Kidney glomerular epithelial cell (primary cell): ENCODE data around the gene SRM.
"Not testable (repeated sequence)": the region's sequence is repeated elsewhere in the genome, so short reads cannot be mapped to it uniquely, and the experiment has no call there.

Source experiments
- DNase-seq: peaks from one replicate; lab custom pipeline; 2025; lab: John Stamatoyannopoulos, UW

SRM gene

DNA sequence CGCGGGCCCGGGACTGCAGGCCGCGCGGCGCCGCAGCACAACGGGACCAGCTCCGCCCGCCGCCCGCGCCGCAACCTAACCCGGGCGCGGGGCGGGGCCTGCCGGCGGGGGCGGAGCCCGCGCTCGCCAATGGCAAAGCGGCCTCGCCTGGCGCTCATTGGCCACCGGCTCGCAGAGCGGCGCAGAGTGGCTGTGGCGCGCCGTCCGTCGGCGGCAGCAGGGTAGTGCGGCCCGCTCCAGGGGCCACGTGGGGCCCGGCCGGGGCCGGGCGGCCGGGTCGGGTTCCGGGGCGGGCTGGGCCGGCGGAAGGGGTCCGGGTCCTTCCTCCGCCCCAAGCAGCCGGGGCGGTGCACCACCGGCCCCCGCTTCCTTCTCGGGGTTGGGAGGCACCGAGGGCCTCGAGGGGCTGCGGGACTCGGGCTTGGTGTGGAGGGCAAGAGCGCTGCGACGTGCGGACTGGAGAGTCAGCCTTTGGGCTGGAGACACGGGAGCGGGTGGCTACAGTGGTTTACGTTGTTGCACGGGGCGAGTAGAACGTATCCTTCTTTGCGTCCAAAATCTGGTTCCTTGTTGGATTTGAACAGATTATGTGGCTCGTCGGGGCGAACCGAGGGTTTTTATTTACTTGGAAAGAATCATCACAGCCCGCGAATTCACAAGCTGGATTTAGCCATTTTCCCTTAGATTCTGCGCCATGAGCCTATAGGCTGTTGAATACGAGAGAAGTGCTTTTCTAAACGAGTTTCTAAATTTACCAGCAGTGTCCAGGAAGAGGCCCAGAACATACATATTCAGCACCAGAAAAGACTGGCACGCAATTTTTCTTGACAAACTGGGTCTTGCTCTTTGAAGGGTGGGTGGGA lies at the start of gene SRM:
Gene SRM (minus strand): TSS at position 51 of the 863 bp plus-strand sequence. CDS start 75 bp downstream, outside the sequence.
- peak; percentile 83 for DNase-seq

DNA sequence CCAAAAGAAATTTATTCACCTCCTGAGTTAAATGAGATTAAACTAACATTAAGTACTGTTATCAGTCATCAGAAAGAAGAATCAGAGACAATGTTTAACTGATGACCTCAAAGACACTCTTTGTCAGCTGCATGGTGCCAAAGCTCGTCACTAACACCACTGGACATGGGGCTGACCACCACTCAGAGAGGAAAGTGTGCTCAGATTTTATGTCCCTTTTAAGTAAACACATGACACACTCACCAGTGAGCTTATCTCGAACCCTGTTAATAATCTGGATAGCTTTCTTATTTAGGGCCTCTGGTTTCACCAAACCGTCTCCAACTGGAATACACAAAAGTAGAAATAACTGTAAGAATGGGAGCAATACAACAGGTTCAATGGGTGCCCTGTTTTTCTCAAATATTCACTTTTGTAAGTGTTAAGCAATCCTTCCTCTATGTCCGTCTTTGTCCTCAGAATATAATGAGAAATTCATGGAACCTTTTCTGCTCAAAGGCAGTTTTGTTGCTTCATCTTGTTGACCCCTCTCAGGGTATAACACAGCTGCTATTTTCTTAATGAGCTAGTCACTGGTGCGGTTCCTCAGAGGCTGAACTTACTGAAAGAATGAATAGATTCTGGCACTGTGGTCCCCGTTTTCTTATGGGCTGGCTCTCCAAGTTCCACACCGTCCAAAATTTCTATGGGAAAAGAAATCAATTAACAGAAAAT lies 49.4 kb upstream of the SRM start:
- no peak for DNase-seq

DNA sequence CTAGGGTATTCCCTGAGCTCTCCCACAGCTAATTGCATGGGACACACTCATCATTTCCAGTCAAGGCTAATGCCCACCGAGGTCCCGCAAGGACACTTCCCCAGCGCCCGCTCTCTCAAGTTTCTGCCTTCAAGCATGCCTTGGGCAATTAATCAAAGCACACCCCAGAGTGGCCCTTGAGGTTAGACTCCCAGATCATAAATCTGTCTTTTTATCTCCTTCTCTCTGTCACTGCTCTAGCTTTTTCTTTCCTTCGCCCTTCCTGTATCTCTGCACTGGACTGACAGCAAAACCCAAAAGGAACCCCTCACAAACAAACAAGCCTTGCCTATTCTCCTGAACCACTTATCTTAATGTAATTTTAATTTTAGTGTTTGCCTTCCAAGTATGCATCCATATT lies 47.8 kb upstream of the SRM start:
- no peak for DNase-seq

DNA sequence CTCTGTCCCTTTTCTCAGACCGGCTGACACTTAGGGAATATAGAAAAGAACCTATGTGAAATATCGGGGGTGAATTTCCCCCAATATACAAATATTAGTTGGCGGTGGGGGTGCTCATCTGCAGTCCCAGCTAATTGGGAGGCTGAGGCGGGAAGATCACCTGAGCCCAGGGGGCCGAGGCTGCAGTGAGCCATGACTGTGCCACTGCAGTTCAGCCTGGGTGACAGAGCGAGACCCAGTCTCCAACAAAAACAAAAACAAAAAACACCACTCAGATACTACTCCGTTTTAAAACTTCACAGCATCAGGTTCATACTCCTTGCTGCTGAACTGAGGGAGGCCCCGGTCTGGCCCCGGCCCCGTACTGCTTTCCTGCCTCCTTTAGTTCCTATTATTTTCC lies 45.8 kb upstream of the SRM start:
- no peak for DNase-seq

DNA sequence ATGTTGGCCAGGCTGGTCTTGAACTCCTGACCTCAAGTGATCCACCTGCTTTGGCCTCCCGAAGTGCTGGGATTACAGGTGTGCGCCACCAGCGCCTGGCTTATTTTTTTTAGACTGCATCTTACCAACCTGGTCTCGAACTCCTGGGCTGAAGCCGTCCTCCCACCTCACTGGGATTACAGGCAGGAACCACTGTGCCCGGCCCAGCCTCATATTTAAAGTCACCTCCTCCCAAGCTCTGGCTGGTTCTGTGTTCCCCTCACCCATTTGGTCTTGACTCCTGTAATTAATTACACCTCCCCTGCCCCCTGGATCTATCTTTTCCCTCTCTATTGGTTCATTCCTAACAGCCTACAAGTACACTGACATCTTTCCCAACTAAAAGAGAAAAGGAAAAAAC lies 41.5 kb upstream of the SRM start:
- DNase-seq, result no peak

DNA sequence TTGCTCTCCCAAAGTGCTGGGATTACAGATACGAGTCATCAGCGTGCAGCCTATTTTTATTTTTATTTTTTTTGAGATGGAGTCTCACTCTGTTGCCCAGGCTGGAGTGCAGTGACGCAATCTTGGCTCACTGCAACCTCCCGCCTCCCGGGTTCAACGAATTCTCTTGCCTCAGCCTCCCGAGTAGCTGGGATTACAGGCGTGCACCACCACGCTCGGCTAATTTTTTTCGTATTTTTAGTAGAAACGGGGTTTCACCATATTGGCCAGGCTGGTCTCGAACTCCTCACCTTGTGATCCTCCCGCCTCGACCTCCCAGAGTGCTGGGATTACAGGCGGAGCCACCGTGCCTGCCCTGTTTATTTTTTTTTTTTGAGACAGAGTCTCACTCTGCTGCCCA lies 41.0 kb upstream of the SRM start:
- not testable (repeated sequence) for DNase-seq

DNA sequence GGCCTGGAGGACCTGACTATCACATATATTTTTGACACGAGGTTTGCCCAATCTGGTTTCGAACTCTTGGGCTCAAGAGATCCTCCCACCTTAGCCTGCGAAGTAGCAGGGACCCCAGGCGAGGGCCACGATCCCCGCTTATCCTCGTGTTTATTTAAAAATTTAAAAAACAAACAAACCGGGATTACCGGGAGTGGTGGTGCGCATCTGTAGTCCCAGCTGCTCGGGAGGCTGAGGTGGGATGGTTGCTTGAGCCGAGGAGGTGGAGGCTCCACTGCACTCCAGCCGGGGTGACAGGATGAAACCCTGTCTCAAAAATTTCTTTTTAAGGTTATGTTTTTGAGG lies 40.3 kb upstream of the SRM start:
- no peak for DNase-seq

DNA sequence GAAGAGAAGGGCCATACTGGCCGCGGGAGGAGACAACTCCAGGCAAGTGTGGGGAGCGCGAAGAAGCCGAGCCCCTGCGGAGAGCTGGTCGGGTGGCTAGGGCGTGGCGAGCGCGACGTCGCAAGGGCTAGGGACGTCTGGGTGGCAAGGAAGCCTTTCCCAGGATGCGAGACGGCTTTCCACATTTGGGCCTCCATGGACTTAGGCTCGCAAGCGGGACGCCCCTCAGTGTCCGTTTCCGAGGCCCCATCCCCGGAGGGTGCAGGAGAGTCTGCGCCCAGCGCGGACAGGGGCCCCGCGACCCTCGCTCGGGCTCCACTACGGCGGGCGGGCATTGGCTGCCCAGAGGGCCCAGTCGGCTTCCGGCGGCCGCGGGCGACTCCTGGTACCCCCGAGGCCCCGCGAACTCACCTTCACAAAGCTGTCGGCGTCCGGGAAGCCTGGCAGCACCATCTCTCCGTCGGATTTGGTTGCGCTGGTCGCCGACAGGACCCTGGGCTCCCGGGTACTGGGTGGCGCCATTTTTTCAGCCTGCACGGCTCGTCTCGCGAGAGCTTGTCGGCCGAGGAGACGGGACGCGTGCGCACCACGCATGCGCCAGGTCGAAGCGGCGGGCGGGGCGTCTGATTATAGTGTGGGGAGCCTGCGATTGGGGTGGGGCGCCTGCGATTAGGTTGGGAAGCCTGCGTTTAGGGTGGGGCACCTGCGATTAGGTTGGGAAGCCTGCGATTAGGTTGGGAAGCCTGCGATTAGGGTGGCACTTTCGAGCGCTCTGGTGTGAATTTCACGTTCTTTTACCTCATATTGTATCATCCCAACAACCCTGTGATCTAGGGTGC lies 39.7 kb upstream of the SRM start, which contains the start of gene EXOSC10:
Gene EXOSC10 (minus strand): TSS at position 560 of the 839 bp plus-strand sequence. CDS start 38 bp downstream, at position 522.
- peak; percentile 72 for DNase-seq

DNA sequence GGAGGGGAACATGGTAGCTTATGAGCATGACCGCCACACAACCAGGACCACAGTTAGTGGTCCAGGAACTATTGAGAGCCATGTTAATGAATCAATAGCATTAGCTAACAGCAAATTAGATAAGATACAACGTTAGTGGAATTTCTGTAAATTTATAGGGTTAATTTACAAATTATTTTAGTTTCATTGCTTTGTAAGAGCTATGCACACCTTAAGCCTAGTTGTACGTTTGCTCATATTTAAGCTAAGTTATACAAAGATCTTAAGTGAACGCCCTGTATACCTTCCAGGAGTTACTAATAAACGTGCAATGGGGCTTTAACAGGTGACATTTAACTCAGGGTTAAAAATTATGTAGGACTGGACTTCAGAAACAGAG lies 39.1 kb upstream of the SRM start:
- DNase-seq, result no peak

DNA sequence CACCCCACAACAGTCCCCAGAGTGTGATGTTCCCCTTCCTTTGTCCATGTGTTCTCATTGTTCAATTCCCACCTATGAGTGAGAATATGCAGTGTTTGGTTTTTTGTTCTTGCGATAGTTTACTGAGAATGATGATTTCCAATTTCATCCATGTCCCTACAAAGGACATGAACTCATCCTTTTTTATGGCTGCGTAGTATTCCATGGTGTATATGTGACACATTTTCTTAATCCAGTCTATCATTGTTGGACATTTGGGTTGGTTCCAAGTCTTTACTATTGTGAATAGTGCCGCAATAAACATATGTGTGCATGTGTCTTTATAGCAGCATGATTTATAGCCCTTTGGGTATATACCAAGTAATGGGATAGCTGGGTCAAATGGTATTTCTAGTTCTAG lies 24.0 kb upstream of the SRM start:
- not testable (repeated sequence) for DNase-seq

DNA sequence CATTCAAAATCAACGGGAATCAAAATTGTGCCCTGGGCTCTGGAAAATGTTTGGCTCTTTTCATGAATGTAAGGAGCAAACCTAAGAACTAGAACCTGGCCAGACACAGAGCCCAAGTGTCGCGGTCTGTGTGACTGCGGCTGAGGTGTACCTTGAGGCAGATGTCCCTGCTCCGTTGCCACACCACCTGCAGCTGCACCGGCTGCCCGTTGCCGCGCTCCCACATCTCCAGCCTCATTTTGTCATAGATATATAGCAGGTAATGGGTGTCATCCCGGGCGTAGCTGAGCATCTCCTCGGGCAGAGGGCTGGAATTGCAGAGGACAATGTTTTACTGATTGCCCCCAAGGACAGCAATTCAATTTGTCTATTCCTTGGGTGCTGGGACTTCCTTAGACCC lies 21.1 kb upstream of the SRM start:
- DNase-seq, result no peak

DNA sequence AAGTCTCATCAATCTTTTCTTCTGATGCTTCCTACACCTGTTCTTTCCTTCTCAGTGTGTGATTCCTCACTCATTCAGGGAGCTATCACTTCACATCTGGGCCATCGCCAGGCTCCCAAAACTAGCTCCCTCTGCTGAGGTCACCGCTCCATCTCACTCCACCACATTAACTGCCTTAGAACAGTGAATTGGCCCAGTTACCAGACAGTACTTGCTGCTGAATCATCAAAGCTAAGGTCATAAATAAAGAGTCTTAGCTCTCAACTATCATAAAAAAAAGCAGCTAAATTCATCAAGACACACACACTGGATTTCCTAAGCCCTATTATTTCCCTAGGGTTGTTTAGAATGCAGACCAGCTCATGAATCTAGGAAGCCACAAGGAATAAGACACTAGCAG lies 18.8 kb upstream of the SRM start:
- DNase-seq, result no peak

DNA sequence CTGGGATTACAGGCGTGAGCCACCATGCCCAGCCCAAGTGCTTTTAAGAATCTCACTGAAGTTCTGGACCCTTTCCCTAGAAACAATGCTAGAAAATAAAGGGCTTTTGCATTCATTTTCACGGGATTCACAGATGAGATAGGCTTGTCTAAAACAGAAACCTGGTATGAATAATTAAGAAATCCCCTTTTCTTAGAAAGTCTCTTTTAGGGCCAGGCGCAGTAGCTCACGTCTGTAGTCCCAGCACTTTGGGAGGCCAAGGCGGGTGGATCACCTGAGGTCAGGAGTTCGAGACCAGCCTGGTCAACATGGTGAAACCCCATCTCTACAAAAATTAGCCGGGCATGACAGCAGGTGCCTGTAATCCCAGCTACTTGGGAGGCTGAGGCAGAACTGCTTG lies 13.6 kb upstream of the SRM start:
- not testable (repeated sequence) for DNase-seq

DNA sequence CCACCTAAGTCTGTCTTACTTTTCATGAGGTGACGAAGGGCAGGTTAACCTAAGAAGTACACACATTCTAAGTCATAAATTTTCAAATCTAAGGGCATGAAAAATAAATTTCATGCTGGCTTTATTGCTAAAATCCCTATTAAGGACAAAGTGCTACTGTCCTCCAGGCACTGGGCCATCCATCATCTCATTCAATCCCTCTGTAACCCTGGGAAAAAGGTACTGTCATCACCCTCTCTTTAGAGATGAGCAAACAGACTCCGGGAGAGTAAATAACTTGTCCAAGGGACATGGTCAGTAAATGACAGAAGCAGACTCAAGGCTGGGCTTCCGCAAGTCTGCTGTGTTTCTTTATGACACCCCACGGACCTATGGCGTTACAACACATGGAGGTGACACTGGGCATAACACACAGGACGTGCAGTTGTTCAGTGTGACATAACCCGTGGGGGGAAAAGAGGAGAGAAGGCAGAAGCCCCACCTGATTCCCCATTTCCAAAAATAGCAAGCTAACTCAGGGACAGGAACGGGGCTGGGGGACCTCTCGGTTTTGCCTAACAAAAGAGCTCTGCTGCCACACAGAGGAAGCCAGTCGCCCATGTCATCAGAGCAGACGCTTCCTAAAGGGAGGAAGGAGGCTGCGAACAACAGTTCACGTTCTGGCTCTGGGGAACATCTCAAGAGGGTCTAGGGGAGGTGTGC lies 12.5 kb upstream of the SRM start:
- no peak for DNase-seq

DNA sequence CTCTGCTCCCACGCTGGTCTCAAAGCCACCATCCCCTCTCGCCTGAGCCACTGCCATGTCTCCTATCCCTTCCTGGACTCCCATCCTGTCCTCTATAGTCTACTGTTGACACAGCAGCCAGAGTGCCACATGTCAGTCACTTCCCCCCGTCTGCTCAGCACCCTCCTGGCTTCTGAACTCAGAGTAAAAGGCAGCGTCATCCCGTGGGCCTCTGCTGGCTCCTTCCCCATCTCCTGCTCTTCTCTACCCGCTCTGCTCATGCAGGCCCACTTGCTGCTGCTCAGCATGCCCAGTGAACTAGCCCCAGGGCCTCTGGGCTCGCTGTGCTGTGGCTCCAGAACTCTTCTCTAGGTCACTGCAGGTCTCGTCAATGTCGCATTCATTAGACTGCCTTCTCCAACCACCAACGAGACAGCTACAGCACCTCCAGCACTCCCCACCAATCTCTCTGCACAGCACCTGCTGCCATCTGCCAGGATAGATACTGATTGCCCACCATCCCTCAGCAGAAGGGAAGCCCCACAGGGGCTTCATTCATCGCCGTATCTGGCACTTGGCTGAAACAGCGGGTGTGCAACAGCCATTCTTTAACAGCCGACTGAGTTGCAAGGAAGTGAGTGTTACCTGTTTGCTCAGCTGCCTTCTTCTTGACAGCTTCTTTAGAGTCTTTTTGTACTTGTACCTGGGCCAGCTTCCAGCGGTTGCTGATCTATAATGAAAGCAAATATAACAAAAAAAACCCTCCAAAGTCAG lies 11.8 kb upstream of the SRM start:
- DNase-seq, result no peak

DNA sequence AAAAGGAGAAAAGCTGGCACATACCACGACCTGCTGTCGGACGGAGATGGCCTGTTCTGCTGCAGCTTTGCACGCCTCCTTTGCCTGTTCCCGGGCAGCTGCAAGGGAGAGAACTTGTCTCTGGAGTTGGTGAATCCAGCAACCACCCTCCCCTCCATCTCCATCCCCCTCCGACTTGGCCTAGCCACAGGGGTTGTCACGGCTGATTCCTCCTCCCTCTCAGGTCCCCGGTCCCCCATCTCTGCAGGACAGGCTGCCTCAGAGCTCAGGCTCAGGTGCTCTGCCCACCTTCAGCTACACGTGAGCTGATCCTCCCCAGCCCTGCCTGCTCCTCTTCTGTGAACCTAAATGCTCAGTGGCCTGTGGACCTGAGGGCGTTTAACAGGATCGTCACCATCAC lies 11.1 kb upstream of the SRM start:
- no peak for DNase-seq

DNA sequence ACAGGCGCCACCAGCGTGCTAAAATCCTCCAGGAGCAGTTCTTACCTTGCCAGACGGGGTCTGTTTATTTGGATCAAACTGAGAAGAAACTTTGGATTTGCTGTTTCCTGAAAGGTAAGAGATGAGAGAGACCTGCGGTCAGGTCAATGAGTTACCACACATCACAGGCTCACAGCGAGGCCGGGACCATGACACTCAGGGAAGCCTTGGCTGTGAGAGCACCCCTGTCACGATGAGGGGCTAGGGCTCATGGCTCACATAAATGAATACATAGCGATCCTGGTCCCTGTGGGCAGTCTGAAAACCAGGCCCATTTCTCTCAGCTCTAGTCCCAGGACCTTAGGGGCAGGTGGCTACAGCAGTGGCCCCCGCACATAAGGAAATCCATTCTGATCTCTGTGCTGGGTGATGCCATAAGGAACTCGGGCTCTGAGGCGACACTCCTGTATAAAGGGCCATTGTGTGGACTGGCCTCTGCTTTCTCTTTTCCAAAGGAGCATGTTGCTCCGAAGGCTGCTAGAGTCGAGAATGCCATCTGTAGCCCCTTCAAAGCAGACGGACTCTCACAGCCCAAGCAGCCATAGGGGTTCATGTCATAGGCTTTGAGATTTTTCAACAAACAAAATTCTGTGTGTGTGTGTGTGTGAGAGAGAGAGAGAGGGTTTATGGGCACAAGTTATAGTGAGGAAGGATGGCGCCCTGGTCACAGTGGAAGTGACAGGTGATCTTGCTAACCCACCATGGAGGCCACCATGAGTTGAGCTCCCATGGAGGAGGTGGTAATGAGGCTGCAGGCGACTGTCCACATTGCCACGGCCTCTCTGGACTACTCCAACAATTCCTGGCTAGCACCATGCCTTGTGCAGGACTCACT lies 9.0 kb upstream of the SRM start:
- no peak for DNase-seq

DNA sequence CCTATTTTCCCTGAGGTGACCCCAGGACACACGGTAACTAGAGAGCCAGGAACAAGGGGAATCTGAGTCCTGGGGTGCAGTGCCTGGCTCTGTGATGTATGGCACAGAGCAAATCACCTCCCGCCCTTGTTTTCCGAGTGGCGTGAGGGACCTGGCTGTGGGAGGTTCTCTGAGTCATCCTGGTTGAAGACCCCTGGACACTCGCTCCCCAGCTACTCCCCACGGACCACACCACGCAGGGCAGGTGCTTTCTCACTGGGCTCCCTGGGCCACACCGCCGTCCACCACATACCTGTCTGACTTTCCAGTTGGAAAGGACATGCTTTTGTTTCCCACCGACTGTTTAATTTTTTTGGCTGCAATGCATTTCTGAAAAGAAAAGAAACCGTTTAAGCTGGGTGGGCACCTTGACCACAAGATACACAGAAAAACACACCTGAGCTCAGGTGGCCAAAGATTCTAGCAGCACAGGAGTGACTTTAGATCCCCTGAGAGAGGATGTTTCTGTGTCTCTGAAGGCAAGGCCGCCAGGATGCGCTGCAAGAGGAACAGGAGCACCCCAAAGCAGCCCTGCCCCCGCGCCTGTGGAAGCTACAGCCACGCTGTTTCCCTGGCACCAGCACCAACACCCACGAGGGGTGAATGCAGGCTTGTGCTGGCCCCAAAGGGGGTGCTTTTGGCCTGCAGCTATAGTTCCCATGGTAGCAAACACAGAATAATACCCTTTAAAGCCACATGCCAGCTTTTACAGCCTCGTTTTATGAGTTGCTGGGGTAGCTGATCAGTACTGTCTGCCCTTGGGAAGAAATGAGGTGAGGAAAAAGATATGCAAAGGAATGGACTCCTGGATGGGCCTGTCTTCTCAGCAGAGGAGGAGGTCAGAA lies 8.1 kb upstream of the SRM start:
- no peak for DNase-seq

DNA sequence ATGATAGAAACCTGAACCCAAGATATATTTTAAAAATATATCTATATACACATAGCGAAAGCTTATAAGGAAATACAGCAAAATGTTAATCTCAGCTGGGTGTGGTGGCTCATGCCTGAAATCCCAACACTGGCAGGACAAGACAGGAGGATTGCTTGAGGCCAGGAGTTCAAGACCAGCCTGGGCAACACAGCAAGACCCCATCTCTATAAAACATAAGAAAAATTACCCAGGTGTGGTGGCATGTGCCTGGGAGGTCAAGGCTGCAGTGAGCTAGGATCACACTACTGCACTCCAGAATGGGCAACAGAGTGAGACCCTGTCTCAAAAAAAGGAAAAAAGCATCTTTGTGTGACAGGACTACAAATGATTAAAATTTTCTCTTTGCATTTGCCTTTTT lies 6.0 kb upstream of the SRM start:
- DNase-seq, result no peak
